Middle frontal gyrus (tissue), 1 donor: Measurements from ENCODE around the gene PRMT7.

Source experiments
- DNase-seq: peaks from one replicate; pipeline ENCODE4 v3.0.0-alpha.2; 2015; ENCODE audit warnings: low spot score; ENCODE audit errors: extremely low spot score

Gene PRMT7

DNA sequence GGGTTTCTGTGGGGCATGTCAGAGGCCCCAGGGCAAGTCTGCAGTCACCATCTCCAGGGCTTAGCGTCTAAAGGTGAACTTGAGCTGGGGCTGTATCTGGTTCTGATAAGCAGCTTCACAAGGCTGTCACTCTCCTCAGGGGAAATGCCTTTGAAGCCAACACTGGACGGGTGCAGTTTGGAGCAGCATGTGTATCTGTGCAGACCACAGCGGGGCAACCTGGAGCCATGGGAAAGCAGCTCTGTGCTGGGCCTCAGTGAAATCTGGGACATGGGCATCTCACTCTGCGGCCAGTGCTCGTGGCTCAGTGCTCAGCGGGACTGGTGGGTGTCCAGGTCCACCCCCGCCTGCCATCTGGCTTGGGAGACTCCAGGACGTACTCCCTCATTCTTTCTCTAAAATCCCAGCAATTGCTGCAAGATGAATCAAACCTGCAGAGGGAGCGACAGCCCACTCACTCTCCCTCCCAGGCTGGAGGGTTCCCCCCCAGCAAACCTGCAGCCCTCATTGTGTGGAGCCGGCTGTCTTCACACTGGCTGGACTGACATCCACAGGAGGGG, 63.5 kb downstream of the PRMT7 start:
- peak; percentile 44 for DNase-seq

DNA sequence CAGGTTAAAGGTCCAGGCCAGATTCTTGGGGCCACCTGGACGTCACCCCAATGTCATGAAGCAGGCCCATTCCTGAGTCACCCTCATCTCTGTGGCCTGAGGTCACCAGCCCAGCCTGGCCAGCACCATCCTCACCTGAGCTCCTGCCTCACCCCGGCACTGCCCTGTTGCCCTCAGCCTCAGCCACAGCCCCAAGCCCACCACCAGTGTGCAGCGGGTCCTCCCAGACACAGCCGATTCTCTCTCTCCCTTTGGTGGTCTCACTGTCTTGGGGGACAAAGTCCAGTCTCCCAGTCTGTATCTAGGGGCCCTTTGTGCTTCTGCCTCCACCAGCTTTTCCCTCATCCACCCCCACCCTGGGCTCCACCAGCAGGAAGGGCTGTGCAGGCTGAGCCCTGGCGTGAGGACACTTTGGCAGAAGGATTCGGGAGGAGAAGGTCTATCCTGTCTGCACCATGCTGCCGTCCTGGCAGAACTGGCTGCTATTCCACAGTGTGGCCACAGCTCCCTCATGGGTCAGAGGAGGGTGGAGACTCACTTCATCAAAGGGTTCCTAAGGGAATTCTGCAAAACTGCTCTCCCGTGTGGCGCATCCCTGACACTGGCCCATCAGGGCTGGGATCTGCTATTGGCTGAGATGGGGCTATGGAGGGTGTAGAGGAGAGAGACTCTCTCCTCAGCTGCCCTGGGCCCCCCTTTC, 64.3 kb downstream of the PRMT7 start:
- no peak for DNase-seq

DNA sequence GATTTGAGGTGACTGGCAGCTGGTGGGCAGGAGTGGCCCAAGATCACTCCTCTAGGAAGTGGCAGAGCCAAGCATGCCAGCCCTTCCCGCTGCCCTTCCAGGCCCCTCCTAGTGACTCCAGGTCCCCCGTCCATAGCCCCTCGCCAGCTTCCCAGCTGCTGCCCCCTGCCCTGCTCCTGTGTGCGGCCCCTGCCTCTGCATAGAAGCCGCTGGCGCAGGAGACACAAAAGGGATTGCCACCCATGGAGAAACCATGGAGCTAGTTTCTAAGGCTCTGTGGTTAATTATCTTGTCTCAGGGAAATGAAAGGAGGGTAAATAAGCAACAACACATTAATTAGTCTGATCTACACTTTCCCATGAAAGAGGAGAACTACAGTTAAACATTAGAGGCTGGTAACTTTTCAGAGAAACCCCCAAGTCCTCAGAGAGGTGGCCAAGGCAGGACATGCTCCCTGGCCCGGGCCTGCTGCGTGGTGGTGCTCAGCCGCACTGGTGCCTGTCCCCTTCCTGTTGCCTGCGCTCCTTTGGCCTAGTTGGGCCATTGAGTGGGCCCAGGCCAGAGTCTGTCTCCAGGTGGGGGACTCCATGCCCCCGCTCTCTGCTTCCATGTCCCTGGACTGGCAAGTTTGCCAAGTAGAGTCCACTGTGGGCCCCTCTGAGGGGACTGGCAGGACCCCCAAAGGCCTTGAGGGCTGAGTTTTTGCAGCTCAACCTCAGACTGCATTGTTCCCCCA, 65.2 kb downstream of the PRMT7 start:
- DNase-seq: no peak

DNA sequence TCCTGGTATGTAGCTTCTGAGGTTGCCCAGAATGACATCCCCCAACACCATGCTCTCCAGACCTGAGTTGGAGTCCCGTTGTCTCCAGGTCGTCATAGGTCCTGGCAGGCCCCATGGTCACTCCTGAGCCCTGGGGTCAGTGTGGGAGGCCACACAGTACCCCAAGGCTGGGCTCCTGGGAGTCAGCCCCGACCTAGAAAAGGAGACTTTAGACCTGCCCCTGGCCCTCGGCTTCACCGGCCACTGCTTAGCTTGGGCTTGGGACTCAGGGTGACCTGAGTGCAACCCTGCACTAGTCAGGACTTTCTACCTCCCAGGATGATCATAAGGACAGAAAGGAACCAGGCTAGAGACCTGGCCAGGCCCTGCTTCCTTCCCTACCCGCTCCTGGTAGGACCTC, 65.8 kb downstream of the PRMT7 start:
- no peak for DNase-seq

DNA sequence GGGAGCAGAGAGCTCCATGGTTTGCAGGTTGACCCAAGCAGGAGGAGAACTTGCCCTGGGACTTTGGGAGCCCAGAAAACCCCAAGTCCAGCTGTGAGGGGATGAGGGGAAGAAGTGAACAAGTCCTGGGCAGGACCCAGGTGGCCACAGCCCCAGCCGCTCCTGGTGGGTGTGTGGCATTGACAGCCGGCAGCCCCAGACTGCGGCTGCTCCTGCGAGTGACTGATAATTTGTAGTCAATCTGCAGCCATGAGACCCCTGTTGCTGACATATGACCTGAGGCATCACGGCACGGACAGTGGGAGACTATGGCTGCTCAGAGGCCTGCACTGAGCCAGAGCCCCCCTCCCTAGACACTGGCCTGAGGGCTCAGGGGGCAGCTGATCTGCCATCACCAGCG, 66.4 kb downstream of the PRMT7 start:
- DNase-seq: no peak

DNA sequence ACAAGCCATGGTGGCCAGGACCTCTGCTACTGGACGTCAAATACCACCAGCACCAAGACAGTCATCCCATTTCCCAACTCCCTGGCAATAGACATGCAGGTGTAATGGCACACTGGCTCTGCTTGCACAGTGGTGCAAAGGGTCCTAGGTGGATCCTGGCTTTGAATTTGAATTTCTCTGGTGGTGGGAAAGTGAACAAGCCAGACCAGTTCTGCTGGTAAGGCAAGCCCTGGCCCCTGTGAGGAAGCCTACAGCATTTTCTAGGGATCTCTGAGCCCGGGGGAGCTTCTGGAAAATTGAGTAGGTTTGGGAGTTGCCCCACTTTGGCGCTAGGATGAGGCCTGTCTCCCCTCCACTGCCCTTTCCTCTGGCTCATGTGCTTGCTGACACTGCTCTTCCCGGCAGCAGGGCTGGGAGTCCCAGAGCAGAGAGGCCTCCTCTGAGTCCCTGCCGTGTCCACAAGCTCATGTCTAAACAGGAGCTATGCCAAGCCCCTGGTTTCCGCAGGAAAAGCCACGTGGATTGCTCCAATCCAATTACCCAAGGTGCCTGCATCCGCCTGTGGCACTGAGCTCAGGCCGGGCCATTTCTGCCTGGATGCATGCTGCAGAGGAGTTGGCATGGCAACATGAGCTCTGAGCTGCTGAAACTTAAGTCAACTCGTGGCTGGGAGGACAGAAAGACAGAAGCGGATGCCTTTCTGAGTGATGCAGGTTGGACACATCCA, 67.0 kb downstream of the PRMT7 start:
- no peak for DNase-seq

DNA sequence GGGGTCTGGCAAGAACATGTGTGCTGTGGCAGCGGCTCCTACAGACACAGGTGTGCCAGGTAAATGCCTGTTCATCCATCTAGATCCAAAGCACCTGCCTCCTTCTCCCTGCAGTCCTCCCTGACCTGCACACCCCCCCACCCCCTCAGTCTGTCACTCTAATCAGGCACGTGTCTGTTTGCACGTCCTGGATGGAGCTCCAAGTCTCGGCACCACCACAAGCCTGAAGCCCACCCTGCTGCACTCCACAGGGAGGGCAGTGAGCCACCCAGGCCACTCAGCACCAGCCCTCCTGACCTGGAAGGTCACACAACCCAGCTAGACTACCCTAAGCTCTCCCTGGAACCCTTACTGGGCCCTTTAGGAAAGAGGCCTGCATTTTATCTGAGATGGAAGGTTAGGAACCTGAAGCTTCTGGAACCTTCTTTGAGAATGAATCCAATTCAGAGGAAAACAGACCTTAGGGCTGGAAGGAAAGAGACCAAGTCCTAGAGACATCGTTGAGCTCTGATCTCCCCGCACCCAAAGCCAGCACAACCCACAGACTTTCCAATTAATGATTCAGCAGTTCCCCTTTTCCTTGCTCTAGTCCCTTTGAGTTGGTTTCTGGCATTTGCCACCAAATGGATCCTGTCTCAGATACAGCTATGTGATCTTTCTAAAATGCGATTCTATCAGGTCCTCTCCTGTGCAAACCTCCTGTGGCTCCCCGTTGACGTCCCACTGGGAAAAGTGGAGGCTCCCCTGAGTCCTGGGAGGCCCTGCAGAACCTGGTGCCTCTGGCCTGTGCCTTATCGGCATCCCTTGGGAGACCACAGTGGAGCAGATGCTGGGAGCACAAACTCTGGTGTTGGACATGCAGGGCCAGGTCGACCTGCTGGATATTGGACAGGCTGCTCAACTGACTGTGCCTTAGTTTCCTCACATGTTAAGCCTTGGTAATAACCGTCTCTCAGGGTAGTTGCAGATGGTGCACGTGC, 67.9 kb downstream of the PRMT7 start:
- no peak for DNase-seq

- DNase-seq: no peak
These were observed 68.9 kb downstream of the PRMT7 start for GRCh38 chr16:68379472-68380347.

- DNase-seq: no peak
These were observed 69.5 kb downstream of the PRMT7 start for GRCh38 chr16:68380348-68380670.

- DNase-seq: peak; percentile 21
These were observed 70.0 kb downstream of the PRMT7 start for GRCh38 chr16:68380676-68381362.

DNA sequence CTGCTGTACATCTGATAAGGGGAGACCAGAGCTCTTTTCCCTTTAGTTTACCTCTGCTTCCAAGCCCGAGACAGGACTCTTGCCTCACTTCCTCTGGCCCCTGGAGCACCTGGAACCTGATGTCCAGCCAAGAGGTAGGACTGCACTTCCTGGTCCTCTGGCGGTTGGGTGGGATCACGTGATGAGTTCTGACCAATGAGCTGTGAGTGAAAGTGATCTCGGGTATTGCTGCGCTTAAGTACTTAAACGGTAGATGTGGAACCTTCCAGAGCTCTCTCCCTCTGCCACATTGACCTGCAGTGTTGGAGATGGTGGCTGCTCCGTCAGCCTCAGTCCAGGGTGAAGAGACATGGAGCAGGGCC, 70.5 kb downstream of the PRMT7 start:
- no peak for DNase-seq

- no peak for DNase-seq
These were observed 71.5 kb downstream of the PRMT7 start for GRCh38 chr16:68382296-68382718.

GRCh38 chr16:68383858-68384257, 73.0 kb downstream of the PRMT7 start:
- no peak for DNase-seq

GRCh38 chr16:68384288-68385161, 73.7 kb downstream of the PRMT7 start:
- no peak for DNase-seq

DNA sequence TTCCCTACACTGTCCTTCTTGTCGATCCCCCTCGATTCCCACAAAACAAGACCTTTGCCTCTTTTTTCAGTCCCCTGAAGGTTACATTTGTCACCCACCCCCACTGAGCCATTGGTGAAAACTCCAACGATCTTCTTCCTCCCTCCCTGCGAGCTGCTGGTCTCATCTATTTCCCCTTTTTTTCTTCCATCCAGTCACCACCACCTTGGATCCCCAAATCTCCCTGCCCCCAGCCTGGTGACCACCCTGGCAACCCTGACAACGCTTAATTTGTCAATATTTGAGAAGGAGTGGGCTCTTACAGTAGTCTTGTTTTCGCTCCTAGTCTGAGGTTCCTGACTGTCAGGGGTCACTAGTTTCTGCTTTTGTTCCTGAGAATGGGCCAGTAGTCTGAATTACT, 74.6 kb downstream of the PRMT7 start:
- no peak for DNase-seq

GRCh38 chr16:68386628-68387027, 75.8 kb downstream of the PRMT7 start:
- DNase-seq: no peak

- DNase-seq: no peak
These were observed 76.5 kb downstream of the PRMT7 start for GRCh38 chr16:68387301-68387700.

- no peak for DNase-seq
These were observed 77.3 kb downstream of the PRMT7 start for GRCh38 chr16:68388124-68388523.

DNA sequence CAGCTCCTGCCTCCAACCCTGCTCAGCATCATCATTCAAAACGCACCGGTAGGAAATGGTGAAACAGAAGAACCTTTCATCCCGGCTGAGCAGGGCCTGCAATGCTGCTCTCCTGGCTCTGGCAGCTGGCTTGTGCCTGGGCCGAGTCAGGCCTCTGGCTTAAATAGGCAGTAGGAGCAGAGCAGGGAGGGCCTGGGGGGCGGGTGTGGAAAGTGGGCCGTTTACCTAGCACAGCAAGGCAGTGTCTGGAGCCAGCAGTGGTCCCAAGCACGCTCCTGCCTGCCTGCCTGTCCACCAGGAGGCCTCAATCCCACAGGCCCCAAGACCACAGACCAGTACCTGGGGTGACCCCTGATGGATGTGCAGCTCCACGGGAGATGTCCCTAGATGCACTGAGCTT, 78.2 kb downstream of the PRMT7 start:
- DNase-seq: no peak
